ENCODE data around the gene RNASET2.

- no peak for TF ChIP-seq CTCF (optimal IDR thresholded peaks at IDR 0.05 in 1 of 3, IDR thresholded peaks at IDR 0.05 in 1 of 3, conservative IDR thresholded peaks at IDR 0.05 in 1 of 3; ENCODE audit: extremely low read depth in 1 of 3, insufficient read depth in 2 of 3, low read length in 3 of 3)
- no peak for TF ChIP-seq EZH2 (IDR thresholded peaks at IDR 0.05; ENCODE audit: low read length)
These were observed 47.5 kb downstream of the RNASET2 start for GRCh38 chr6:166908811-166909210.

Measured in keratinocyte (primary cell).